A673 (cell line): ENCODE results near the gene STIM1. TPM values are rescaled to one million over a fixed set of nuclear protein-coding genes. Genes with fewer than 3 reads are reported as not detected.

ENCODE experiments used
- BruUV-seq: library from RNA; stranded (reverse); fragments of 400-500 nt; replicated peaks from 2 replicates; lab custom pipeline; 2021; lab: Mats Ljungman, UMichigan
- CTCF ChIA-PET: fragments of 300-600 bp; sonication (Branson Sonifier 250); formaldehyde crosslinking; loops from one replicate; lab custom pipeline; 2022; ENCODE audit warnings: antibody characterized with exemption; lab: Charles Lee
- POLR2A ChIA-PET: fragments of 300-600 bp; sonication (Branson Sonifier 250); formaldehyde crosslinking; loops from one replicate; lab custom pipeline; 2022; ENCODE audit warnings: antibody characterized with exemption; ENCODE audit not compliant: low non-redundant PET; lab: Charles Lee
- DNase-seq: peaks from one replicate; pipeline ENCODE4 v3.0.0-alpha.2; 2015; ENCODE audit warnings: low spot score
- H3K27ac ChIP-seq: fragments of 200-600 bp; sonication (generic); 2 replicates; pipeline ENCODE4 v1.5.1; 2016; ENCODE audit warnings: mixed run types, low read depth, mild to moderate bottlenecking, mixed read lengths, antibody characterized with exemption, low read length; ENCODE audit not compliant: poor library complexity, severe bottlenecking
- H3K27me3 ChIP-seq: fragments of 200-600 bp; sonication (generic); replicated peaks from 2 replicates; pipeline ENCODE4 v1.6.1; 2017; ENCODE audit warnings: mixed run types, low read depth, mild to moderate bottlenecking, mixed read lengths, antibody characterized with exemption, low read length; ENCODE audit not compliant: insufficient read depth, poor library complexity
- H3K36me3 ChIP-seq: fragments of 200-600 bp; sonication (generic); 2 replicates; pipeline ENCODE4 v1.6.1; 2016; ENCODE audit warnings: mixed run types, mild to moderate bottlenecking, mixed read lengths, antibody characterized with exemption, low read length; ENCODE audit not compliant: insufficient read depth, poor library complexity, severe bottlenecking
- H3K4me1 ChIP-seq: fragments of 200-600 bp; sonication (generic); 2 replicates; pipeline ENCODE4 v1.6.1; 2017; ENCODE audit warnings: mixed run types, mild to moderate bottlenecking, mixed read lengths, antibody characterized with exemption, low read length; ENCODE audit not compliant: insufficient read depth, poor library complexity, severe bottlenecking
- H3K4me3 ChIP-seq: fragments of 200-600 bp; sonication (generic); 2 replicates; pipeline ENCODE4 v1.5.1; 2016; ENCODE audit warnings: low read depth, mixed run types, mild to moderate bottlenecking, mixed read lengths, low read length; ENCODE audit not compliant: poor library complexity, severe bottlenecking
- H3K9me3 ChIP-seq: fragments of 200-600 bp; sonication (generic); 2 replicates; pipeline ENCODE4 v1.6.1; 2016; ENCODE audit warnings: mixed run types, low read depth, mild to moderate bottlenecking, mixed read lengths, antibody characterized with exemption, low read length; ENCODE audit not compliant: poor library complexity, severe bottlenecking
- CTCF ChIP-seq: fragments of 300-800, 200-600 bp; sonication (generic); conservative IDR thresholded peaks from 2 replicates; pipeline ENCODE4 v1.5.1; 2017; ENCODE audit warnings: low read depth, mild to moderate bottlenecking, antibody characterized with exemption, low read length, moderate library complexity, mixed read lengths
- EZH2 ChIP-seq: fragments of 200-600 bp; sonication (generic); IDR thresholded peaks from 2 replicates; pipeline ENCODE4 v1.6.1; 2017; ENCODE audit warnings: borderline replicate concordance, low read depth, mild to moderate bottlenecking, mixed read lengths, antibody characterized with exemption, low read length; ENCODE audit not compliant: poor library complexity, severe bottlenecking
- intact Hi-C: fragments of 100-400 bp; cut with micrococcal nuclease; formaldehyde crosslinking; loops from one replicate; pipeline ENCODE4 v1.10.0; 2022; ENCODE audit not compliant: unreplicated experiment
- total RNA-seq: library from RNA; stranded (reverse); gene quantifications from 2 replicates; pipeline ENCODE4 v1.2.3, GENCODE V29; 2021

The STIM1 gene
- total RNA-seq, 1 experiment from 2014 or later = 14.2 TPM

GRCh38 chr11:3970108-3970507 is 114.6 kb downstream of the STIM1 start:
- no peak for DNase-seq
- CTCF ChIA-PET = no interaction called here
- H3K27me3 ChIP-seq = no peaks in the 10 kb centered on the region
- no peaks in the 10 kb centered on the region for H3K4me1 ChIP-seq
- H3K36me3 ChIP-seq = no peaks in the 10 kb centered on the region
- intact Hi-C loops = no loop called here
- POLR2A ChIA-PET = no interaction called here
- BruUV-seq = no TSS peak
- H3K9me3 ChIP-seq = no peaks in the 10 kb centered on the region
- TF ChIP-seq EZH2 (no peak), CTCF (no peak)
- no peak overlapping the region for H3K4me3 ChIP-seq
- no peak overlapping the region for H3K27ac ChIP-seq

GRCh38 chr11:3971756-3972404 is 116.4 kb downstream of the STIM1 start:
- H3K36me3 ChIP-seq = no peaks in the 10 kb centered on the region
- no peaks in the 10 kb centered on the region for H3K4me1 ChIP-seq
- POLR2A ChIA-PET = no interaction called here
- TF ChIP-seq CTCF (no peak), EZH2 (no peak)
- BruUV-seq = no TSS peak
- H3K9me3 ChIP-seq = no peaks in the 10 kb centered on the region
- CTCF ChIA-PET = no interaction called here
- H3K27me3 ChIP-seq = no peaks in the 10 kb centered on the region
- no peak overlapping the region for H3K4me3 ChIP-seq
- intact Hi-C loops = no loop called here
- no peak for DNase-seq
- H3K27ac ChIP-seq = no peak overlapping the region

GRCh38 chr11:3972431-3972830 is 117.0 kb downstream of the STIM1 start:
- no peaks in the 10 kb centered on the region for H3K4me1 ChIP-seq
- TF ChIP-seq CTCF (no peak), EZH2 (no peak)
- ChIA-PET POLR2A (no interaction called here), CTCF (no interaction called here)
- H3K27ac ChIP-seq = no peak overlapping the region
- H3K36me3 ChIP-seq = no peaks in the 10 kb centered on the region
- BruUV-seq = no TSS peak
- H3K4me3 ChIP-seq = no peak overlapping the region
- no peaks in the 10 kb centered on the region for H3K27me3 ChIP-seq
- H3K9me3 ChIP-seq = no peaks in the 10 kb centered on the region
- no peak for DNase-seq
- intact Hi-C loops = no loop called here
